Stomach (tissue), 9 donors: ENCODE data around the gene FHL1. TPM values are rescaled to one million over a fixed set of nuclear protein-coding genes. Genes with fewer than 3 reads are reported as not detected.

Experiments used
- DNase-seq, 2 donors: peaks; one replicate each; pipeline versions ENCODE4 v3.0.0 to v3.0.0-alpha.2; 2013 to 2019
- H3K27ac ChIP-seq, 5 donors: fragments of 200-600 bp in 4 of 5; sonication (generic) in 4 of 5; one replicate each; pipeline ENCODE4 v1.5.1; 2013 to 2019; ENCODE audit warnings: mild to moderate bottlenecking in 1 of 5, moderate library complexity in 1 of 5
- H3K27me3 ChIP-seq, 3 donors: fragments of 200-600 bp; sonication (generic); one replicate each; pipeline ENCODE4 v1.5.1; 2017 to 2019; ENCODE audit warnings: mixed run types in 1 of 3
- H3K36me3 ChIP-seq, 4 donors: fragments of 200-600 bp; sonication (generic); 1 replicate in 3 of 4; 2 replicates in 1 of 4; pipeline ENCODE4 v1.5.1; 2016 to 2019
- H3K4me1 ChIP-seq, 4 donors: fragments of 200-600 bp; sonication (generic); one replicate each; pipeline ENCODE4 v1.5.1; 2016 to 2019
- H3K4me3 ChIP-seq, 4 donors: fragments of 200-600 bp; sonication (generic) in 3 of 4; one replicate each; pipeline ENCODE4 v1.5.1; 2016 to 2019; ENCODE audit warnings: mild to moderate bottlenecking in 1 of 4
- H3K9me3 ChIP-seq, 4 donors: fragments of 200-600 bp; sonication (generic); one replicate each; pipeline ENCODE4 v1.5.1; 2016 to 2019
- EP300 ChIP-seq: sonication (generic); formaldehyde crosslinking; IDR thresholded peaks from one replicate; pipeline ENCODE4 v1.6.1; 2017; ENCODE audit warnings: antibody characterized with exemption
- POLR2A ChIP-seq, 4 donors: fragments of 450-650 bp; IDR thresholded peaks; one replicate each; pipeline ENCODE4 v1.6.1; 2016; ENCODE audit warnings: antibody characterized with exemption in 4 of 4, control low read depth in 2 of 4, mild to moderate bottlenecking in 1 of 4, moderate library complexity in 1 of 4
- POLR2AphosphoS5 ChIP-seq, 3 donors: sonication (generic); formaldehyde crosslinking; IDR thresholded peaks; one replicate each; pipeline ENCODE4 v1.6.1; 2016; ENCODE audit warnings: antibody characterized with exemption in 3 of 3
- WGBS, 5 donors: extraction: QIAGEN DNeasy Blood & Tissue Kit in 3 of 5; methylation state at CpG; one replicate each; pipeline versions ENCODE4 v1.1.5 to v1.1.7; 2013 to 2018; 5-methylcytosine and 5-hydroxymethylcytosine counted together
- intact Hi-C: fragments of 100-400 bp; cut with DNase I; formaldehyde crosslinking; loops from one replicate; pipeline ENCODE4 v1.15.1; 2023; ENCODE audit warnings: low total_unique reads
- polyA plus RNA-seq, 3 donors: library from polyadenylated mRNA; stranded (reverse); fragments of 200-250 nt; gene quantifications; one replicate each; pipeline ENCODE4 v1.2.3, GENCODE V29; 2013
- total RNA-seq, 5 donors: library from RNA; depleted of rRNA; stranded (reverse); fragments of >200 nt; gene quantifications; one replicate each; pipeline versions ENCODE4 v1.1.0 to v1.2.3, GENCODE V29; 2014 to 2016
- TF ChIP-seq, protein P1 (sequence below), 7 experiments: fragments of 450-650 bp in 4 of 7; fragments of 200-600 bp in 3 of 7; sonication (generic) in 3 of 7; IDR thresholded peaks; one replicate each; pipeline ENCODE4 v1.5.1; 2016 to 2019; ENCODE audit warnings: antibody characterized with exemption in 7 of 7, control low read depth in 2 of 7, mild to moderate bottlenecking in 1 of 7
- donor health status: healthy with polysubstance abuse.
- donor health status: Bipolar disorder and iron deficiency.
- donor health status: healthy.

Gene FHL1
- total and polyA plus RNA-seq, 8 donors, result 101 to 1,286 (median 337) TPM

- TF ChIP-seq POLR2AphosphoS5 (IDR thresholded peaks at IDR 0.05), result no peak
- TF ChIP-seq POLR2A (IDR thresholded peaks at IDR 0.05), result no peak
- no peak for TF ChIP-seq EP300
- TF ChIP-seq, protein P1, sequence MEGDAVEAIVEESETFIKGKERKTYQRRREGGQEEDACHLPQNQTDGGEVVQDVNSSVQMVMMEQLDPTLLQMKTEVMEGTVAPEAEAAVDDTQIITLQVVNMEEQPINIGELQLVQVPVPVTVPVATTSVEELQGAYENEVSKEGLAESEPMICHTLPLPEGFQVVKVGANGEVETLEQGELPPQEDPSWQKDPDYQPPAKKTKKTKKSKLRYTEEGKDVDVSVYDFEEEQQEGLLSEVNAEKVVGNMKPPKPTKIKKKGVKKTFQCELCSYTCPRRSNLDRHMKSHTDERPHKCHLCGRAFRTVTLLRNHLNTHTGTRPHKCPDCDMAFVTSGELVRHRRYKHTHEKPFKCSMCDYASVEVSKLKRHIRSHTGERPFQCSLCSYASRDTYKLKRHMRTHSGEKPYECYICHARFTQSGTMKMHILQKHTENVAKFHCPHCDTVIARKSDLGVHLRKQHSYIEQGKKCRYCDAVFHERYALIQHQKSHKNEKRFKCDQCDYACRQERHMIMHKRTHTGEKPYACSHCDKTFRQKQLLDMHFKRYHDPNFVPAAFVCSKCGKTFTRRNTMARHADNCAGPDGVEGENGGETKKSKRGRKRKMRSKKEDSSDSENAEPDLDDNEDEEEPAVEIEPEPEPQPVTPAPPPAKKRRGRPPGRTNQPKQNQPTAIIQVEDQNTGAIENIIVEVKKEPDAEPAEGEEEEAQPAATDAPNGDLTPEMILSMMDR (IDR thresholded peaks at IDR 0.05), result no peak
- Histone ChIP-seq H3K36me3 (no peaks in the 10 kb centered on the region), H3K4me1 (no peaks in the 10 kb centered on the region), H3K27ac (peak overlapping the region in 3 of 5 donors; percentile 22 to 63 (median 54)), H3K27me3 (no peaks in the 10 kb centered on the region), H3K9me3 (no peaks in the 10 kb centered on the region), H3K4me3 (no peak overlapping the region)
- intact Hi-C loops, result no loop called here
- WGBS, 5 donors, result 70 to 87% (median 78%) methylated on average over 3 of the region's 3 CpGs
- no peak for DNase-seq
Observed at GRCh38 chrX:136115904-136116297, 31.4 kb upstream of the FHL1 start.

- no peak overlapping the region for H3K4me3 ChIP-seq
- 19 to 41% (median 32%) methylated on average over 1 of the region's 1 CpG for WGBS, 5 donors
- no peak overlapping the region for H3K27ac ChIP-seq
- H3K27me3 ChIP-seq, result no peaks in the 10 kb centered on the region
- intact Hi-C loops, result no loop called here
- DNase-seq, result no peak
- TF ChIP-seq POLR2A (IDR thresholded peaks at IDR 0.05), result no peak
- TF ChIP-seq EP300, result no peak
- no peak for TF ChIP-seq POLR2AphosphoS5 (IDR thresholded peaks at IDR 0.05)
- TF ChIP-seq, protein P1 (IDR thresholded peaks at IDR 0.05), result no peak
- no peaks in the 10 kb centered on the region for H3K36me3 ChIP-seq
- H3K9me3 ChIP-seq, result no peaks in the 10 kb centered on the region
- H3K4me1 ChIP-seq, result peaks cover 0 to 8% (median 0%) of the 10 kb centered on the region in 4 donors
Observed at GRCh38 chrX:136121788-136122187, 25.5 kb upstream of the FHL1 start.

DNA sequence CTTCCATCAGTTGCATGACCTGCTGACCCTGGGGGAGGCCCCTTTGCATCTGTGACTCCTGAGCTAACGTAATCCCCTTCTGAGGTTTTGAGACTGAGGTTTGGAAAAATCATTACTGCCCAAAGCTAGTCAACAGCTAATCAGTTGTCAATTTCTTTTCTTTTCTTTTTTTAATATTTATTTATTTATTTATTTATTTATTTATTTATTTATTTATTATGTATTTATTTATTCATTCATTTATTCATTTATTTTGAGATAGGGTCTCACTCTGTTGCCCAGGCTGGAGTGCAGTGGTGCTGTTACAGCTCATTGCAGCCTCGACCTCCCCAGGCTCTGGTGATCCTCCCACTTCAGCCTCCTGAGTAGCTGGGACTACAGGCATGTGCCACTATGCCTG, 25.1 kb upstream of the FHL1 start:
- WGBS, 5 donors, result 57 to 83% (median 79%) methylated on average over 2 of the region's 2 CpGs
- no peaks in the 10 kb centered on the region for H3K27me3 ChIP-seq
- intact Hi-C loops, result no loop called here

GRCh38 chrX:136125106-136125505, 22.2 kb upstream of the FHL1 start:
- no peak overlapping the region for H3K4me3 ChIP-seq
- DNase-seq, result no peak
- no peaks in the 10 kb centered on the region for H3K36me3 ChIP-seq
- 82 to 94% (median 91%) methylated on average over 11 of the region's 11 CpGs for WGBS, 5 donors
- no peaks in the 10 kb centered on the region for H3K27me3 ChIP-seq
- TF ChIP-seq, protein P1 (IDR thresholded peaks at IDR 0.05), result no peak
- TF ChIP-seq EP300, result no peak
- no peak for TF ChIP-seq POLR2A (IDR thresholded peaks at IDR 0.05)
- no peak for TF ChIP-seq POLR2AphosphoS5 (IDR thresholded peaks at IDR 0.05)
- no peaks in the 10 kb centered on the region for H3K9me3 ChIP-seq
- H3K27ac ChIP-seq, result no peak overlapping the region
- H3K4me1 ChIP-seq, result peaks cover 0 to 16% (median 0%) of the 10 kb centered on the region in 4 donors
- intact Hi-C loops, result no loop called here

More for the DNA sequence above, 25.1 kb upstream of the FHL1 start:
- Histone ChIP-seq H3K27ac (no peak overlapping the region), H3K9me3 (no peaks in the 10 kb centered on the region), H3K36me3 (no peaks in the 10 kb centered on the region), H3K4me3 (no peak overlapping the region), H3K4me1 (peaks cover 0 to 12% (median 0%) of the 10 kb centered on the region in 4 donors)
- no peak for DNase-seq
- TF ChIP-seq POLR2AphosphoS5 (IDR thresholded peaks at IDR 0.05) (no peak), EP300 (no peak), POLR2A (IDR thresholded peaks at IDR 0.05) (no peak)
- TF ChIP-seq, protein P1 (IDR thresholded peaks at IDR 0.05), result no peak
